ENCODE data around the gene ENKUR.
"Not testable (repeated sequence)": the region's sequence is repeated elsewhere in the genome, so short reads cannot be mapped to it uniquely, and the experiment has no call there.

The ENKUR gene

DNA sequence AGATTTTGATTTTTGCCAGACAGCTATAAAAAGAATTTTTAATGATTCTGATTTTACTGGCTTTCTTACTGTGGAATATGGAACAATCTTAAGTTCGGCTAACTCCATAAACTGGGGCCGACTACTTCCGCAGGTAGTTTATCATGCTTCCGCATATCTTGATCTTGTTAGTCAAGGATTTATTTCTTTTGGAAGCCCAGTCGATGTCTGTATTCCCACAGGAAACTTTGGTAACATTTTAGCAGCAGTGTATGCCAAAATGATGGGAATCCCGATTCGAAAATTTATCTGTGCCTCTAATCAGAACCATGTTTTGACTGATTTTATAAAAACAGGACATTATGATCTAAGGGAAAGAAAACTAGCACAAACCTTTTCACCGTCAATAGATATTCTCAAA, 8.6 kb upstream of the ENKUR start:
- in situ Hi-C loops (cut with HindIII; ENCODE audit: low sequenced_read_pairs) = no loop called here

DNA sequence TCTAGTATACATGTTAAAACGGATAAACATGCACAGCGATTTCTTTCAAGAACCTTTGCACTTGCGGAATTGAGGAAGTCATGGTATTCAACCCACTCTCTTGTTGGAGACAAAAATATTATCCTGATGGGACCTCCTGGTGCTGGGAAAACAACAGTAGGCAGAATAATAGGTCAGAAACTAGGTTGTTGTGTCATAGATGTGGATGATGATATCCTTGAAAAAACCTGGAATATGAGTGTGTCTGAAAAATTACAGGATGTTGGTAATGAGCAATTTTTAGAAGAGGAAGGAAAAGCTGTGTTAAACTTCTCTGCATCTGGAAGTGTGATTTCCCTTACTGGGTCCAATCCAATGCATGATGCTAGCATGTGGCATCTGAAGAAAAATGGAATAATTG, 7.3 kb upstream of the ENKUR start:
- in situ Hi-C loops (cut with HindIII; ENCODE audit: low sequenced_read_pairs) = no loop called here

DNA sequence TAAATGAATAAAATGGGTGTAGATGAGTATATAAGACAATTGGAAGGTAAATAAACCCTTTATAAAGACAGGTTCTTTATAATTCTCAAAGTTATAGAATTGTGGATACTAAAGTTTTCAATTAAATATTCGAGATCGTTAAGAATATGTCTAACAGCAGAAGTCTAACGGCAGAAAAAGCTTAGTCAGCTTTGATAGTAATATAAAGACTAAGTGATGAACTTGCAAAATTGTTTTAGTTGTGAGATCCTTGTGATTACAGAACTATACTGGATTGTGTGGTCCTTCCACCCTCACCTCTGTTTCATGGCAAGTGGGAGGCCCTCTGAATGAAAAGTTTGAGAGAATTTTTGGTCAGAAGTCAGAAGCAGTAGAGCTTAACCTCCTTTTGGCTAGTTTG, 2.7 kb upstream of the ENKUR start:
- in situ Hi-C loops (cut with HindIII; ENCODE audit: low sequenced_read_pairs) = no loop called here

DNA sequence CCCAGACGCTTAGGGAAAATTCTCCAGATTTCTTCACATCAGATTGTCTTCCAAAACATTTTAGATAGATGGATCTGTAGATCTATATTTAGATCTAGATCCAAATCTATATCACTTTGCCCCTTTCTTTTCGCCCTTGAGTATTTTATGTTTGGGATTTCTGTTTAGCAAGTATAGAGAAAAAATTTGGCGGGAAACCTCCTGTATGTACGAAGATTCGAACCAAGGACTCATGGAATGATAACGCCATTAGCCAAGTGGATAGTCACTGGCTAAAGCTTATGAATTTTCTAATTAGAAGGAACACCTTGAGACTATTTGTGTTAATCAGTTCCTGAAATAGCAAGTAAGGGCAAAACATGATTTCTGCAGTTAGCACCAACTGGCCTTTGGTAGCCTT, 1.7 kb upstream of the ENKUR start:
- in situ Hi-C loops (cut with HindIII; ENCODE audit: low sequenced_read_pairs) = no loop called here

DNA sequence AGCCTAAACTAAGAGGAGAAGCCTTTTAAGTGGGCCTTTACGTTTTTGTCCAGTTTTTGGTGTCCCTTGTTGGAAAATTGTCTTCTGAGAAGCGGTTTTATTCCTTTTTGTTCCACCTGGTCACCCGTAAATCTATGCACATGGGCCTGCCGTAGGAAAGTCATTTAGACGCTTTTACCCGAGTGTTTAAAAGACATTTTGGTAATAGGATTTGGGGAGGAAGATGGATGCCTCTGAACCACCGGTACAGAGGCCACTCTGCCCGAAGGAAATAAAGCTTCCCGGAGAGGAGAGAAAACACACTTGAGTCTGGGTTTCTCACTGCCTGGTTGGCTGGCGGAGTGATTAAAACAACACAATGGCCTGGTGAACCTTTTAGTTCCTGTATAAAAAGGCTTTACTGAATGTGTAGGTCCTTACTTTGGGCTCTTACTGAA, 1.2 kb upstream of the ENKUR start:
- in situ Hi-C loops (cut with HindIII; ENCODE audit: low sequenced_read_pairs) = no loop called here

DNA sequence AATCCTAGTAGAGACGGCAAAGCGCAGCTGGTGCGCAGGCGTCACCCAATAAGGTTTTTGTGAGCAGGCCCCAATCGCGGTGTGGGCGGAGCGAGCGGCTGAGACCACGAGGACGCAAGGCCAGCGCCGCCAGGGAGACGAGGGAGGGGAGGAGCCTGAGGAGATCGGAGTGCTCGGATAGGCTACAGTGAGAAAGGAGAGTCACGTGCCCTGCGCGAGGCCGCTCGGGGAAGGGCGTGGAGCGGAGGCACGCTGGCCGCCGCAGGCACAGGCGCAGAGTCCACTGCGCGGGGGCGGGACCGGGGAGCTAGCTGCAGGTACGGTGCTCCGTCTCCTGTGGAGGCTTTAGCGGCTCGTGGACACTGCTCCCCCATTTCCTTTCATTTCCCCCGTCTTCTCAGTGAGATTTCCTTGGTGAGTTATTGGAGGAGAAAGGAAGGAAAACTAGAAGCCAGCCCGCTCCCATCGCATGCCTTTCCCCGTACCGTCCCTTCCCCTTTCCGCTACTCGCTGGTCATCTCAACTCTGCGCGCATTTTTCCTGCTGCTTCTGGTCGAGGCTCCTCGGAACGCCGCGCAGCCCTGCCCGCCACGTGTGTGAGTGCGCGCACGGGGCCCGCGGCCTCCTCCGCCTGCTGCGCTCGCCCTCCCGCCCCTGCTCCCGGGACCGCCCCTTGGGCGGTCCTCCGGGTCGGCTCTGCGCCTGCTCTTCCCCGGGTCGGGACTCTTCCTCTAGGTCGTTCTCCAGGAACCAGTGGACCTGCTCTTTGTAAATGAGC, 607 bp upstream of the ENKUR start, which contains the start of gene THNSL1:
Gene THNSL1, plus strand, starts transcription at position 237 of the 778 bp plus-strand sequence. CDS start 6,612 bp downstream, outside the sequence.
- in situ Hi-C loops (cut with HindIII; ENCODE audit: low sequenced_read_pairs) = no loop called here

DNA sequence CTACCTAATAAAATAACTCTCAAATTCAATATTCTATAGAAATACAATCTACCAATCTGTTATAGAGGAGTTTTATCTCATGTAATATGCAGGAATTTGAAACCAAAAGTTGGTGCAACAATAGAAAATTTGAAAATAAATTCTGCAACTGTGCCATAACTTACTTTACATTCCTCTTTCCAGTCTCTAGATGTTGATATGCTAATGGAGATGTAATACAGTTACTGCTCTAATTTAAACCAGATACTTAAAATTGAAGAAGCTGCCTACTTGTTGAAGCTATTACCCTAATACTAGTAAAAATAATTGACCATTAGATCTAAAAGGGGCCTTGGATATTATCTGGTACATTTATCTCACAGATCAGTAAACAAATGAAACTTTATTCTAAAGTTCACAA, 1.4 kb downstream of the ENKUR start:
- in situ Hi-C loops (cut with HindIII; ENCODE audit: low sequenced_read_pairs) = no loop called here

DNA sequence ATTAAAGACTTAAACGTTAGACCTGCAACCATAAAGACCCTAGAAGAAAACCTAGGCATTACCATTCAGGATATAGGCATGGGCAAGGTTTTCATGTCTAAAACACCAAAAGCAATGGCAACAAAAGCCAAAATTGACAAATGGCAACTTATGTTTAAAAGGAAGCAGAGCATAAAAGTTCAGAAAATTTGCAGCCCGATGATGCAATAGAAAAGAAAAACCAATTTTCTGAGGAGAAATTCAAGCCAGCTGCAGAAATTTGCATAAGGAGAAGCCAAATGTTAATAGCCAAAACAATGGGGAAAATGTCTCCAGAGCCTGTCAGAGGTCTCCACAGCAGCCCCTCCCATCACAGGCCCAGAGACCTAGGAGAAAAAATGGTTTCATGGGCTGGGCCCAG, 4.4 kb downstream of the ENKUR start:
- in situ Hi-C loops (cut with HindIII; ENCODE audit: low sequenced_read_pairs) = not testable (repeated sequence)

DNA sequence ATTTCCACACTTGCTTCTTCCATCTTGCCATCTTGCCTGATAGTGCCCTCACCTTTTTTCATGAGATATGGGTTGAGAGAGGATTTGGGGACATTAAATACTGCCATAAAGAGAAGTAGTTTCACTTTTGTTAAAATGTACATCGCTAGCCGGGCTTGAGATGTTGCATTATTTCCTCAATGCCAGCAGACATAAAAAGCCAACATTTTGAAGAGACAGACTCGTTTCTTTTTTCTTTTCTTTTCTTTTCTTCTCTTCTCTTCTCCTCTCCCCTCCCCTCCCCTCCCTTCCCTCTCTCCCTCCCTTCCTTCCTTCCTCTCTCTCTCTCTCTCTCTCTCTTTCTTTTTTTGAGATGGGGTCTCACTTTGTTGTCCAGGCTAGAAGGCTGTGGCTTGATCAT, 17.9 kb downstream of the ENKUR start:
- in situ Hi-C loops (cut with HindIII; ENCODE audit: low sequenced_read_pairs) = no loop called here

DNA sequence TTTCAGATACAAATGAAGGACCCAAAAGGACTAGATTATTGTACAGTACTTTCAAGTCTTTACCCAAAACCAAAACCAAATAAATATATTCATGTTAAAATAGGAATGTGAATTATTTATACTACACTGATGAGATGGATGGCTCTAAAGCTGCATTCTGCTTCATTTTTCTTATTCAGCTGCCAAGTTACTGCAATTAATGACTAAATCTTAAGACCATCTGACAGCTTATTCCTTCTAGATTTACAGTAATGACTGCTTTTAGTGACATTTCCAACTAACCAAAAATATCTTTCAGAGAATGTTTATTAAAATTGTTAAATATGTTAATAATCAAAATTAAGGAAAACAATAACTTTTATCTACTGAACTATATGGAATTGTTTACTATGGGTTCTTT, 20.9 kb downstream of the ENKUR start:
- in situ Hi-C loops (cut with HindIII; ENCODE audit: low sequenced_read_pairs) = no loop called here

DNA sequence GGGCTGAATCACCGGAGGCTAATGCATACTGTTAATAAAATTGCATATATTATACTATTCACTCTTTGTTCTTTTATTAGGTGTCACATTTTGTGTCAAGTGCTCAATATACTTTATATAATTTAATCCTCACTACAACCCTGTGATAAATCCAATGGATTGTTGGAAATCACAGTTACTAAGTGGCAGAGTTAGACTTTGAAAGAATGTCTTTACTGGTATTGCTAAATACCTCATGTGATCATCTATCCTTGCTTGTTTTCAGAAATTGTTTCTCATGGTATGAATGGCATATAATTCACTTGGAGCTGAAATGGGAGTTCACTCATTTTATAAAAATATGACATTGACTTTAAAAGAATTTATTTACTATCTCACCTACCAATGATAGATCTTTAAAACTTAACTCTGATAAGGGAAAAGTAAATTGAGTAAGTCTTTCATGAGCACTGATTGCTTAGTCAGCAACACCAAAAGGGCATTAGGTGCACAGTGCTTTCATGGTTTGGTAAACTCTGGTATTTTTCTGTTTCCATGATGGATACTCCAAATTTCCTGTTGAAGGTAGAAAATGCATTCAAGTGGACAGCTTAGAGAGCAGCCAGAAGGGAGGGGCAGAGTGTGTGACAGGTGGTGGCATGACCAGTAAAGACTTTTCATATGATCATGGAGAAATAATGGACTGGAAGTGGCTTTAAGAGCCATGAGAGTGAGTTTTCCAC, 22.6 kb downstream of the ENKUR start:
- in situ Hi-C loops (cut with HindIII; ENCODE audit: low sequenced_read_pairs) = no loop called here

DNA sequence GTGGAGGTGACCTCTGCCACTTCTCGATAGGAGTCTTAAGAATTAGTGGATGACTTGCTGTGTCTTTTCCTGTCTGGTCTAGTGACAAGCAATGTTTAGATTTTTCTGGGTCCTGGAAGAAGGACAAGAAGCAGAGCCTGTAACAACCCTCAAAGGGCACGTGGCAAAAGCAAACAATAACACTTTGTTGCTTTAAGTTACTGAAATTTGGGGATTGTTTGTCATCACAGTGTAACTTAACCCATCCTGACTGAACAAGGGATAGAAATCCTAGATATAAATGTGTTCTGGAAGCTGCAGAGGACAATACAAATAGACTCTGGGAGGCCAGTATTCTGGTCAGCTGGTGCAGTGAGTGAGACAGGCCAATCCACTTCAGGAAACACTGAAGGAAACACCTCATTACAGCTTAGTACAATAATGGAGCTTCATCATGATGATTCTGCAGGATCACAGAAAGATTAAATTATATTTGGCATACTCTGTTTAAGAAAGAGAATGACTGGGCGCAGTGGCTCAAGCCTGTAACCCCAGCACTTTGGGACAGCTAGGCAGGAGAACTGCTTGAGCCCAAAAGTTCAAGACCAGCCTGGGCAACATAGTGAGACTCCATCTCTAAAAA, 23.3 kb downstream of the ENKUR start:
- in situ Hi-C loops (cut with HindIII; ENCODE audit: low sequenced_read_pairs) = no loop called here

DNA sequence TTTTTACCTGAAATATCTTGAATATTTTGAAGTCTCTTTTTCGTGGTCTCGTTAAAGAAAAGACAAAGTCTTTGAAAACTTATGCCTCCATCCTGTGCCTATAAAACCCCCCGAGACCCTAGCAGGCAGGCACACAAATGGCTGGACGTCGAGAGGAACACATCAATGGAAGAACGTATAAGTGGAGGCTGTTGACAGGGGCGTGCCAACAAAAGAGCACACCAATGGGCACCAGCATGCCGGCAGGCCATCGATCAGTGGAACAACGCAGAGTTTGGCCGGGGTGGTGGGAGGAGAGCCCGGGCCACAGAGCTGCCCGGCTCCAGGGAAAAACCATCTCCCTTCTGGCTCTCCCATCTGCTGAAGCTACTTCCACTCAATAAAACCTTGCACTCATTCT, 24.7 kb downstream of the ENKUR start:
- in situ Hi-C loops (cut with HindIII; ENCODE audit: low sequenced_read_pairs) = no loop called here

DNA sequence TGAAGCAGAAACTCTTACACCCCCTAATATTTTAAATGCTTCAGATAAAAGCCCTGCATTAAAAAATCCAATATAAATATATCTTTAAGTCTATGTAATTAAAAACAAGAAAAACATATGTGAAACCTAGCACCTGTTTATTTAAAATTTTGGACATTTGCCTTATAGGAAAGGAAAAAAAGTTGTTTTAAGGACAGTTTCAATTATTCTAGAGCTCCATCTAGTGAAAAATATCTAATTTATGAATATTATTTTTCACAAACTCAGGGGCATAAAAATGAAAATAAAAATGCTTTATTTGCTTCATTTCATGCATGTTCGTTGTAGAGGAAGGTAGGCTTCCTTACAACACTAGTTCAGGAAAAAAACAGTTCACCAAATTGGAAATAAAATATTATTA, 26.1 kb downstream of the ENKUR start:
- in situ Hi-C loops (cut with HindIII; ENCODE audit: low sequenced_read_pairs) = no loop called here

DNA sequence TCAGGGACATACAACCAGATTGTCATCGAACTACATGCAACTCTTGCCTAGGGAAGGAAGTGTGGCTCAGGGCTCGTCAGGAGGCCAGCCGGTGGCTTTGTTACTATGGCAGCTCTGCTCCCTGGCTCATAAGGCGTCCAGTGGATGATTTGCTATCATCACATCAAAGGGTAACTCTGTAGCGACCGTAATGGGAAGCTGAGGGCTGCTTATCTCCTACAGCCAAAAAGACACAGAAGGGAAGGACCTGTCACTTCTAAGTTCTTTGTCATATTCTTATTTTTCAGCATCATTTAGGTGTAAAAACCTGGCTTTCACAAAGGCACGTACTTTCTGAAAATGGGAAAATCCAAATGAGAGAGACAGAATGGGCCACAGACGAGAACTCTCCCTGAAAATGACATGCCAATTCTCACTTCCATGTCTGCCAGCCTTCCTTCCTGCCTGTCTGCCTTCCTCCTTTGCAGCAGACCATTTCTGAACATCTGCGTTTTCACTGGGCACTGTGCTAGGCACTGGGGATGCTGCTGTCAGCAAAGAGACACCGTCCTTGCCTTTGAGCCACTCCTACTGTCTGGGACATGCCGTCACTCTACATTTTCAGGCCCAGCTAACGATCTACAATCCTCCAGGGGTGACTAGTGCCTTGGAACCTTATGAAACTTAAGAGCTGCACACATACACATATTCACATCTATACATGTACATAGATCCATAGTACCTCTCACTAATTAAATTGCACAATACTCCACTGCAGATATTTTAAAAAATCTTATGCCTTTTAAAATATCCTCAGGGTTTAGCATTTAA, 26.9 kb downstream of the ENKUR start:
- in situ Hi-C loops (cut with HindIII; ENCODE audit: low sequenced_read_pairs) = no loop called here

DNA sequence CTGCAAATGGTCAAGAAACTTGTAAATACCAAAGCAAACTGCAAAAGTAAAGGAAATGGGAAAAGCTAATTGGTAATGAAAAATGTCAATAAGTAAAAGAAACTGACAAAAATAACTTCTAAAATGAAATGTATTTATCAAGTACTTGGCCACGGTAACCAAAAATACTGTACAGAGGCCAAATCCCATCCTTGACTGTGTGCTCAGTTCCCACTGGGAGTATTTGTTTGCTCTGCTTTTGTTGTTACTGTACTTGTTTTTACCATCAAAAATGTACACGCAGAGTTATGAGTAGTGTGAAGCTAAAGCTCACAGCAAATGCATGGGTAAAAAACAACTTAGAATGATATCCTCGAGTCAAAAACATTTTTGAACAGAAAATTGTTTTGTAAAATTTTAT, 31.1 kb downstream of the ENKUR start:
- in situ Hi-C loops (cut with HindIII; ENCODE audit: low sequenced_read_pairs) = no loop called here

DNA sequence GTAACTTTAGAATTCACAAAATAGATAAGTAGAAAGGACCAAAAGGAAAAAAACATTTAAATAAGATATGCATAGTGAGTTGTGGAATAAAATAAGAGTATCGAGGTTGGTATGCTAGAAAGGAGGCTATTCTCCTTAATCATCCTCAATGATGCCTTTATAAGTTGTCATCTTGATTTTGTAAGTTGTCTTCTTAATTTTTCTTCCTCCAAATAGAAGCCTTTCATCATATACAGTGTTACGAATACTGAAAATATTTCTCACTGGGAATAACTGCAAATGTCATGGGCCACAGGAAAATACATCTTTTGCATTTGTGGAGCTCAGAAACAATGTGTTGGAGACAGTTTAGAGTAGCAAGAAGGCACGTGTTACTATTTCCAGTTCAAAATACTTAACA, 32.0 kb downstream of the ENKUR start:
- in situ Hi-C loops (cut with HindIII; ENCODE audit: low sequenced_read_pairs) = no loop called here

DNA sequence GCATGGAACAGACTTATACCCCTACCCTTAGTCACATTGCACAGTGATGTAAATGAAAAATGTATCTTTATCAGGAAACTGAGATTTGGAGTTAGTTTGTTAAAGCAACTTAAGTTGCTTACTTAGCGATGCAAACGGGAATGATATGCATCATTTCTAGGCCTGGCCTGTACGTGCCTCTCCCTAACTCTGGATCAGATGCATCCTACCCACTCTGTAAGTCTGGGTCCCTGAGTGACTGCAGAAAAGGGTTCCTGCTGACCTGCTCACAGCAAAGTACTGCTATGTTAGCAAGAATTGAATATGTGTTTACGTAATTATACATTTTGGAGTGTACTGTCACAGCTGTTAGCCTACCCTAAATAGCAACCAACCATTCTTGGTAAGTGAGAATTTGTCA, 32.8 kb downstream of the ENKUR start:
- in situ Hi-C loops (cut with HindIII; ENCODE audit: low sequenced_read_pairs) = no loop called here

DNA sequence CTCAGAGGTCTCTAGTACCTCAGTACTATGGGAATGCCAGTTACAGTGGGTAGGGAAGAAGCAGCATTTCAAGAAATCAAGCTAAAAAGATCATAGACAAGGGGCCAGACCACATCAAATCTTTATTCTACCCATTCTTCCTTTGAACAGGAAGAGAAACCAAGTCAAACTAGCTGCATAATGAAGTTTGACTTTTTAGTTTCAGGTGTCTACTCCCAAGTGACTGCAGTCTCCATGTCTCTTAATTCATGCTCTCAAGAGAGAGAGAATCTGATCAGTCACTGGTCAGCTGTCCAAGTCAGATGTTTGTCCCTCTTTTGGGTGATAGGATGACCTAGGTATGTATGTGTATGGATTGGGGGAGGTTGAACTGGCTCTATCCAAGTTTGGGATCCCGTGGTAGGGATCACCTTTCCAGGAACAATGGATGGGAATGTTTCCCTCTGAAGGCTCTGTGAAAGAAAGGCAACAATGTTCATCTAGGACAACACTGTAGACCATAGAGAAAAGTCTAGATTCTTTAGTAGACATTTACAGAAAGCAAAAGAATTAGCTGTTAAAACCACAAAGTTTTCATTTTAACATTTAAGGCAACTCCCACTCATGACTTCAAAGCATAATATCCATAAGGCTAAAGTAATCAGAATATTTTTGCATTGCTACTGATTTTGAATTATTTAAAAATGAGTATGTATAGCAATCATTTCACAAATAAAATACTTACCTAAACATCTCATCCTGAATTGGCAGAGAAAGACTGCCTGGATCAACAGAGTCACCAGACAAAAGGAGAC, 33.4 kb downstream of the ENKUR start:
- in situ Hi-C loops (cut with HindIII; ENCODE audit: low sequenced_read_pairs) = no loop called here

DNA sequence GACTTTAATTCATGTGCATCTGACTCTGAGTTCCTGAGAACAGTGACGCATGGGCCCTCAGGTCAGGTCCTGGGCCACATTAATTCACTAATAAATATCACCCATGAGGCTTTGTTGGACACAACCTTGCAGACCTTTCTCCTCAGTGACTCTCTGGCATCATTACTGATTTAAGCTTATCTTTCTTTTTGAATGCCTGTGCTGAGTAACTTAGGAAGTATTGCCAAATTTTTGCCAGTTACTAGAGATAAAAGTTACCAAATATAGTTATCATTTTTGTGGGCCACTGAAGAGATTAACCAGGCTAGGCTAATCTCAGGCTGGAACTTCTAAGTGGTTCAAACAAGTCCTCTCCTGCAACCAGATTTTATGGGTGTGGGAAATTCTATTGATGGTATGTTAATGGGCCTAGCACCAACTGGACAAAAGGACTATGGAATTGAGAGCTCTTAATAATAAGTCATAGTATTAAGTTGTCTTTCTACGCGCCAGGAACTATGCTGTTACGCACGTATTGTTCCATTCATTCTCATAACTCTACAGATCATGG, 34.7 kb downstream of the ENKUR start:
- in situ Hi-C loops (cut with HindIII; ENCODE audit: low sequenced_read_pairs) = no loop called here

Data from DLD1 (cell line).